CD4-positive, CD25-positive, alpha-beta regulatory T cell (primary cell): Measurements from ENCODE around the gene ACSL3. TPM values are rescaled to one million over a fixed set of nuclear protein-coding genes. Genes with fewer than 3 reads are reported as not detected.
A peak's percentile ranks its signal among the peaks of the same experiment; 100 is the strongest.
"Not testable (repeated sequence)": the region's sequence is repeated elsewhere in the genome, so short reads cannot be mapped to it uniquely, and the experiment has no call there.

ENCODE experiments used
- ATAC-seq, 2 donors: fragments of 150-1000 bp; cut with Tn5 transposase; one replicate each; pipeline ENCODE4 v1.10.0; 2021; ENCODE audit warnings: low read depth in 2 of 2, moderate number of reproducible peaks in 2 of 2, moderate library complexity in 1 of 2
- DNase-seq, 3 donors: peaks; one replicate each; pipeline versions ENCODE4 v3.0.0 to v3.0.0-alpha.2; 2012 to 2022; ENCODE audit warnings: mixed read lengths in 1 of 3
- H3K27ac ChIP-seq: one replicate; pipeline ENCODE4 v1.7.0; 2013; ENCODE audit warnings: mild to moderate bottlenecking, low read length; ENCODE audit not compliant: insufficient read depth, poor library complexity, severe bottlenecking
- H3K27me3 ChIP-seq: one replicate; pipeline ENCODE4 v1.7.0; 2013; ENCODE audit warnings: low read length; ENCODE audit not compliant: control insufficient read depth, insufficient read depth
- H3K36me3 ChIP-seq: one replicate; pipeline ENCODE4 v1.7.0; 2013; ENCODE audit warnings: mild to moderate bottlenecking, low read length, moderate library complexity; ENCODE audit not compliant: control insufficient read depth, insufficient read depth
- H3K4me1 ChIP-seq: 2 replicates; pipeline ENCODE4 v1.7.0; 2013; ENCODE audit warnings: mild to moderate bottlenecking, low read length; ENCODE audit not compliant: insufficient read depth, control insufficient read depth, poor library complexity, severe bottlenecking
- H3K4me3 ChIP-seq: one replicate; pipeline ENCODE4 v1.7.0; 2013; ENCODE audit warnings: low read depth, mild to moderate bottlenecking, low read length, moderate library complexity
- H3K9me3 ChIP-seq, 2 experiments: 1 replicate in 1 of 2; 2 replicates in 1 of 2; pipeline ENCODE4 v1.7.0; 2013; ENCODE audit warnings: low read length in 2 of 2, mild to moderate bottlenecking in 1 of 2, moderate library complexity in 1 of 2; ENCODE audit not compliant: control insufficient read depth in 2 of 2
- H3K27ac Mint-ChIP-seq, 3 donors: one replicate each; pipeline ENCODE4 v1.8.0; 2020 to 2022; ENCODE audit warnings: mild to moderate bottlenecking in 3 of 3, mixed read lengths in 3 of 3, moderate library complexity in 2 of 3
- H3K27me3 Mint-ChIP-seq: one replicate; pipeline ENCODE4 v1.8.0; 2022; ENCODE audit warnings: mild to moderate bottlenecking, mixed read lengths
- H3K36me3 Mint-ChIP-seq: one replicate; pipeline ENCODE4 v1.8.0; 2020; ENCODE audit warnings: mixed read lengths
- H3K4me1 Mint-ChIP-seq, 4 donors: one replicate each; pipeline ENCODE4 v1.8.0; 2020 to 2022; ENCODE audit warnings: mixed read lengths in 4 of 4, mild to moderate bottlenecking in 1 of 4
- H3K4me3 Mint-ChIP-seq, 4 donors: one replicate each; pipeline ENCODE4 v1.8.0; 2020 to 2022; ENCODE audit warnings: mild to moderate bottlenecking in 4 of 4, mixed read lengths in 4 of 4, moderate library complexity in 3 of 4
- H3K9me3 Mint-ChIP-seq, 7 donors: one replicate each; pipeline ENCODE4 v1.8.0; 2020 to 2022; ENCODE audit warnings: mixed read lengths in 7 of 7, mild to moderate bottlenecking in 3 of 7, moderate library complexity in 2 of 7
- polyA plus RNA-seq, 4 donors: library from polyadenylated mRNA; unstranded; fragments of 300-500 nt; fragmentation: Illumina TruSeq; gene quantifications; one replicate each; pipeline ENCODE4 v1.2.3, GENCODE V29; 2021
- total RNA-seq: library from RNA; stranded (reverse); gene quantifications from one replicate; pipeline ENCODE4 v1.2.3, GENCODE V29; 2022

The ACSL3 gene
- total and polyA plus RNA-seq, 5 donors from 2014 or later: 20.1 to 60.0 (median 30.3) TPM

GRCh38 chr2:222907790-222908441 is 47.1 kb downstream of the ACSL3 start:
- Histone ChIP-seq H3K9me3 (no peaks in the 10 kb centered on the region), H3K27me3 (no peaks in the 10 kb centered on the region), H3K36me3 (peaks cover 12% of the 10 kb centered on the region), H3K27ac (no peak overlapping the region), H3K4me3 (no peak overlapping the region), H3K4me1 (no peaks in the 10 kb centered on the region)
- Mint-ChIP-seq H3K27ac (no peak overlapping the region), H3K9me3 (no peaks in the 10 kb centered on the region), H3K36me3 (peaks cover 21% of the 10 kb centered on the region), H3K4me1 (peaks cover 0 to 41% (median 13%) of the 10 kb centered on the region in 4 donors), H3K27me3 (no peaks in the 10 kb centered on the region), H3K4me3 (no peak overlapping the region)
- ATAC-seq (no peak), DNase-seq (no peak)

DNA sequence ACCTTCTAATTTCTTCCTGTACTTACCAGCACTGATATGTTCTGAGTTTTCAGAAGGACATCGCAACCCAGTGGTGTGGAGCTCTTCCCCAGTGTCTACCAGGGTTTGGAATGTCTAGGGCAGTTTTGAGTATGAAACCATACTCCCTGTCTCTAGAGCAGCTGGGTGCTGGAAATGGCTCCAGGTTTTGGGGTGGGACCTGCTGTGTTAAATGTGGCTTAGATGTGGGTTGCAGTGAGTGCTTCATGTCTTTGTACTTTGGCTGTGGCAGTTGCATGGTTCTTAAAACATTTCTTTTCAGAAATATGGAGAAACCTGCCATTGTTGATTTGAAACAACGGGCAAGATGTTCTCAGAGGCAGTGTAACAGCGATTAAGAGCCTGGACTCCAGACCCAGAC is 48.5 kb downstream of the ACSL3 start:
- H3K4me3 Mint-ChIP-seq: no peak overlapping the region
- DNase-seq (no peak), ATAC-seq (no peak)
- H3K27ac ChIP-seq: no peak overlapping the region
- H3K9me3 Mint-ChIP-seq: no peaks in the 10 kb centered on the region
- H3K9me3 ChIP-seq: no peaks in the 10 kb centered on the region
- H3K4me1 Mint-ChIP-seq: peaks cover 0 to 44% (median 15%) of the 10 kb centered on the region in 4 donors
- peaks cover 21% of the 10 kb centered on the region for H3K36me3 Mint-ChIP-seq
- no peak overlapping the region for H3K4me3 ChIP-seq
- H3K36me3 ChIP-seq: peaks cover 12% of the 10 kb centered on the region
- no peaks in the 10 kb centered on the region for H3K27me3 Mint-ChIP-seq
- no peak overlapping the region for H3K27ac Mint-ChIP-seq
- no peaks in the 10 kb centered on the region for H3K27me3 ChIP-seq
- no peaks in the 10 kb centered on the region for H3K4me1 ChIP-seq

GRCh38 chr2:222912117-222912516 is 51.3 kb downstream of the ACSL3 start:
- Mint-ChIP-seq H3K9me3 (no peaks in the 10 kb centered on the region), H3K4me3 (no peak overlapping the region), H3K36me3 (peaks cover 21% of the 10 kb centered on the region), H3K27me3 (no peaks in the 10 kb centered on the region), H3K4me1 (peaks cover 0 to 36% (median 14%) of the 10 kb centered on the region in 4 donors), H3K27ac (no peak overlapping the region)
- H3K9me3 ChIP-seq: no peaks in the 10 kb centered on the region
- DNase-seq (no peak), ATAC-seq (peak; percentile 44 to 53)
- no peaks in the 10 kb centered on the region for H3K4me1 ChIP-seq
- no peak overlapping the region for H3K4me3 ChIP-seq
- H3K27me3 ChIP-seq: no peaks in the 10 kb centered on the region
- H3K36me3 ChIP-seq: peaks cover 15% of the 10 kb centered on the region
- H3K27ac ChIP-seq: no peak overlapping the region

- H3K27ac Mint-ChIP-seq: no peak overlapping the region
- no peaks in the 10 kb centered on the region for H3K27me3 ChIP-seq
- H3K4me3 ChIP-seq: no peak overlapping the region
- peaks cover 0 to 31% (median 14%) of the 10 kb centered on the region in 4 donors for H3K4me1 Mint-ChIP-seq
- H3K4me1 ChIP-seq: no peaks in the 10 kb centered on the region
- H3K27me3 Mint-ChIP-seq: no peaks in the 10 kb centered on the region
- H3K36me3 Mint-ChIP-seq: peaks cover 20% of the 10 kb centered on the region
- H3K27ac ChIP-seq: no peak overlapping the region
- H3K9me3 ChIP-seq: no peaks in the 10 kb centered on the region
- peaks cover 17% of the 10 kb centered on the region for H3K36me3 ChIP-seq
- DNase-seq (no peak), ATAC-seq (no peak)
- no peaks in the 10 kb centered on the region for H3K9me3 Mint-ChIP-seq
- no peak overlapping the region for H3K4me3 Mint-ChIP-seq
These were observed 51.9 kb downstream of the ACSL3 start for GRCh38 chr2:222912776-222913175.

- no peak overlapping the region for H3K4me3 ChIP-seq
- no peaks in the 10 kb centered on the region for H3K4me1 ChIP-seq
These were observed 54.5 kb downstream of the ACSL3 start for GRCh38 chr2:222915092-222915957.

GRCh38 chr2:222916229-222917197 is 55.7 kb downstream of the ACSL3 start:
- Histone ChIP-seq H3K27me3 (no peaks in the 10 kb centered on the region), H3K4me1 (no peaks in the 10 kb centered on the region), H3K36me3 (peaks cover 31% of the 10 kb centered on the region), H3K27ac (no peak overlapping the region), H3K9me3 (no peaks in the 10 kb centered on the region), H3K4me3 (no peak overlapping the region)
- no peaks in the 10 kb centered on the region for H3K27me3 Mint-ChIP-seq
- H3K4me3 Mint-ChIP-seq: no peak overlapping the region
- H3K4me1 Mint-ChIP-seq: peaks cover 0 to 14% (median 9%) of the 10 kb centered on the region in 4 donors
- DNase-seq (no peak), ATAC-seq (no peak)
- peaks cover 23% of the 10 kb centered on the region for H3K36me3 Mint-ChIP-seq
- H3K9me3 Mint-ChIP-seq: peaks cover 0 to 2% (median 0%) of the 10 kb centered on the region in 7 donors
- H3K27ac Mint-ChIP-seq: no peak overlapping the region

More at GRCh38 chr2:222915092-222915957, 54.5 kb downstream of the ACSL3 start:
- H3K4me3 Mint-ChIP-seq: no peak overlapping the region
- peaks cover 20% of the 10 kb centered on the region for H3K36me3 ChIP-seq
- H3K9me3 Mint-ChIP-seq: peaks cover 0 to 2% (median 0%) of the 10 kb centered on the region in 7 donors
- DNase-seq (peak in 1 of 3 donors; percentile 23), ATAC-seq (no peak)
- no peak overlapping the region for H3K27ac ChIP-seq
- no peaks in the 10 kb centered on the region for H3K9me3 ChIP-seq
- H3K27ac Mint-ChIP-seq: no peak overlapping the region
- H3K27me3 ChIP-seq: no peaks in the 10 kb centered on the region
- H3K36me3 Mint-ChIP-seq: peaks cover 19% of the 10 kb centered on the region
- H3K27me3 Mint-ChIP-seq: no peaks in the 10 kb centered on the region
- H3K4me1 Mint-ChIP-seq: peaks cover 0 to 18% (median 12%) of the 10 kb centered on the region in 4 donors

DNA sequence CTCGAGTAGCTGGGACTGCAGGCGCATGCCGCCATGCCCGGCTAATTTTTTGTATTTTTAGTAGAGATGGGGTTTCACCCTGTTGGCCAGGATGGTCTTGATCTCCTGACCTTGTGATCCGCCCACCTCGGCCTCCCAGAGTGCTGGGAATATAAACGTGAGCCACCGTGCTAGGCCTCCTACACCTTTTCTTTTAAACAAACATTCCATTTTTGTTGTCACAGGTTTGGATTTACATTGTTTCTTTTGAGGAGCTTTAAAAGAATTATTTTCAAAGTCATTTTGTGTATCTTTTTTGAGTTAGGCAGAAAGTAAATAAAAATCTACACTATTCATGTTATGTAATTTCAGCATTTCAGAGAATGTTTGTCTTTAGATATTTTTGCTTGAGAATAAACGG is 56.4 kb downstream of the ACSL3 start:
- H3K27ac Mint-ChIP-seq, H3K27ac ChIP-seq, ATAC-seq, DNase-seq, H3K4me3 ChIP-seq, H3K4me3 Mint-ChIP-seq, H3K27me3 ChIP-seq, H3K9me3 ChIP-seq, H3K9me3 Mint-ChIP-seq, H3K27me3 Mint-ChIP-seq, H3K4me1 Mint-ChIP-seq, H3K4me1 ChIP-seq: not testable (repeated sequence)
- H3K36me3 ChIP-seq: peaks cover 37% of the 10 kb centered on the region
- H3K36me3 Mint-ChIP-seq: peaks cover 24% of the 10 kb centered on the region
